HG03565 (cell line): ENCODE measurements around the gene GTF2H4.
"Not testable (repeated sequence)": the region's sequence is repeated elsewhere in the genome, so short reads cannot be mapped to it uniquely, and the experiment has no call there.

Source experiments
- ATAC-seq: cut with Tn5 transposase; IDR thresholded peaks from one replicate; pipeline ENCODE4 v1.9.1; 2021; ENCODE audit warnings: mild to moderate bottlenecking, moderate library complexity; ENCODE audit not compliant: unreplicated experiment

Gene GTF2H4

DNA sequence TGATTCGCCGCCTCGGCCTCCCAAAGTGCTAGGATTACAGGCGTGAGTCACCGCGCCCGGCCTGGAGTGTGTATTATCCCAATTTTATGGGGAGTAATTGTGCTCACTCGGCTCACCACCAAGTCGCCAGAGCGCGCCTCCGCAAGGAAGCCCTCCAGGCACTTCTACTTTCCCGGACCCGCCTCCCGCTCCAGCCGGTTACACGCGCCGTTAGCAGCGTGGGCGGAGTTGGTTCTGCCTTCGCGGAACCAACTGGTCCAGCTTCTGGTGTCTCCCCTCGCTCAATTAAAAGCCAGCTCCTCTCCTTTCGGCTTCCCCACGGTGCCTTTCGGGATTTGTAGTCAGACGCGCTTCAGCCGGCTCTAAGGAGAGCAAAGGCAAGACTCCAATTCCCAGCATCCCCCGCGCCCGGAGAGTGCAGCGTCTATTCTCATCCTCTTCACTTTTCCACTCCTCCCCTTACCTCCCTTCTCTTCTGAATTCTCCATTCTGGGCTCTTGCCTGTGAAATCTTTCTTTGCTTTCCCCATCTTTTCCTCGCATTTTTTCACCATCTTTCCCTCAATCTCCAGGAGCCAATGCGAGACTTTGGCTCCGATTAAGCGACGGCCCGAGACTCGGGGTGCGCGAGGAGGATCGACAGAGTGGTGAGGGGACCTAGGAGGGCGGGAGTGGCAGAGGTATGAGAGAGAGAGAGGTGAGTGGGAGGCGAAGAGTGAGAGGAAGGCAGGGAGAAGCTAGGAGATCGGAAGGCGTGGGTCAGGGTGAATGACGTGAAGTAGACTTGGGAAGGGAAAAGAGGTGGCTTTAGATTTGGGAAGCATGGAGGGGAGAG lies at the start of gene GTF2H4:
Gene GTF2H4, plus strand, starts transcription at position 450 of the 834 bp plus-strand sequence.
- ATAC-seq: peak; percentile 92

DNA sequence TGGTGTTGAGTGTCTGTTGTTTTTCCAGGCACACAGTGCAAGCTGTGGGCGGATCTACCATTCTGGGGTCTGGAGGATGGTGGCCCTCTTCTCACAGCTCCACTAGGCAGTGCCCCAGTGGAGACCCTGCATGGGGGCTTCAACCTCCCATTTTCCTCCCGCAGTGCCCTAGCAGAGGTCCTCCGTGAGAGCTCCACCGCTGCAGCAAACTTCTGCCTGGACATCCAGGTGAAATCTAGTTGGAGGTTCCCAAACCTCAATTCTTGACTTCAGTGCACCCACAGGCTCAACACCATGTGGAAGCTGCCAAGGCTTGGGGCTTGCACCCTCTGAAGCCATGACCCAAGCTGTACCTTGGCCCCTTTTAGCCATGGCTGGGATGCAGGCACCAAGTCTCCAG lies 48.3 kb upstream of the GTF2H4 start:
- ATAC-seq: not testable (repeated sequence)

DNA sequence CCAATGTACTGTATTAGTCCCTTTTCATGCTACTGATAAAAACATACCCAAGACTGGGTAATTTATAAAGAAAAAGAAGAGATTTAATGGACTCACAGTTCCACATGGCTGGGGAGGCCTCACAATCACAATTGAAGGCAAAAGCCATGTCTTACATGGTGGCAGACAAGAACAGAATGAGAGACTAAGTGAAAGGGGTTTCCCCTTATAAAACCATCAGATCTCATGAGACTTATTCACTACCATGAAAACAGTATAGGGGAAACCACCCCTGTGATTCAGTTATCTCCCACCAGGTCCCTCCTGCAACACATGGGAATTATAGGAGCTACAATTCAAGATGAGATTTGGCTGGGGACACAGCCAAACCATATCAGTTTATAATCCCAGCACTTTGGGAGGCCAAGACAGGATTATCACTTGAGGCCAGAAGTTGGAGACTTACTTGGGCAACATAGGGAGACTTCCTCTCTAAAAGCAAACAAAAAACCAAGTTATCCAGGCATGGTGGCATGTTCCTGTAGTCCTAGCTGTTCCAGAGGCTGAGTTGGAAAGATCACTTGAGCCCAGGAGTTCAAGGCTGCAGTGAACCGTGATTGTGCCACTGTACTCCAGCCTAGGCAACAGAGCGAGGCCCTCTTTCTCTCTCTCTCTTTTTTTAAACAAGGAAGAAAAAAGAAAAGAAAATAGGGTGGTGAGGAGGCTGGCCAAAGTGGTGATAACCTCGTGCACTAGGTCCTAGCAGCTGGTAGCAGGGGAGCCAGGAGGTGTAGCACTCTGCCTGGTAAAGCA lies 46.6 kb upstream of the GTF2H4 start:
- ATAC-seq: no peak

DNA sequence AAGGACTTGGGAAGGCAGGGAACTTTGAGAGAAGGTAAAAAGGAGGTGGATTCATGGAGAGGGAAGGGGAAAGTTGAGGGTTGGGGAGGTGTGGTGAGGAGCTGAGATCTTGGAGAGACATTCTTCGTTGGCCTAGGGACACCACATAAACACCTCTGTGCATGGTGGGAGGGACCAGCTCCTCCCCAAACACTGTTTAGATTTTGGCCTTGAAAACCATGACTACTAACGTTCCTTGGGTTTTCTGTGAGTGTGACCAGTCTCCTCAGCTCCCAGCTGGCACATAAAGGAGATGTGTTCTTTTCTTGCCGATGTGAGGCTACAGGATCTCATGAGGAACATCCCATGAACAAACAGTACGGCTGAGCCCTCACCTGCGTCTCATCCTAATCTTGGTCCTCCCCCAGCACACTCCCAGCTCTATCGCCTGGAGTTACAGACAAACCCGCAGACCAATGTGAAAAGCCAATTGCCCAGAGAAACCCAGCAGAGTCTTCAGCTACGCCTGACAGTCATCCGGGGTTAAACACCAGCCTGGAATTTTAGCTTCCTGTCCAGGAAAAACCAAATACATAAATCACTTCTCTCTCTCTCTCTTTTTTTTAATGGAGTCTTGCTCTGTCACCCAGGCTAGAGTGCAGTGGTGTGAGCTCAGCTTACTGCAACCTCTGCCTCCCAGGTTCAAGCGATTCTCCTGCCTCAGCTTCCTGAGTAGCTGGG lies 45.7 kb upstream of the GTF2H4 start:
- no peak for ATAC-seq

DNA sequence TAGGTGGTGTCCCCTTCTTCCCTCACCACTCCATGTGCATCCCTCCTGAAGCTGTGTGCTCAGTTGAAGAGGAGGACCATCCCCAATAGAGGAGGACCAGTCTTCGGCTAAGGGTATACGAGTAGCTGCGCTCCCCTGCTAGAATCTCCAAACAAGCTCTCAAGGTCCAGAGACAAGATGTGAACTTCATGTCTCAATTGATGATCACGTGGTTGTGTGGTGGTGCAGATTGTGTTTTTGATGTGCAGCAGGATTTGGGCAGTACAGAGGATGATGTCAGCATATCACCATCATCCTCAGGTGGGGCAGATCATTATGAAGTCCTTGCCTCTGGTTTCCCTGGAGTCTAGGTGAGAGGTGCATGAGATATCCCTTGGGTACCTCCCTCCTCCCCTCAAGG lies 43.7 kb upstream of the GTF2H4 start:
- no peak for ATAC-seq

DNA sequence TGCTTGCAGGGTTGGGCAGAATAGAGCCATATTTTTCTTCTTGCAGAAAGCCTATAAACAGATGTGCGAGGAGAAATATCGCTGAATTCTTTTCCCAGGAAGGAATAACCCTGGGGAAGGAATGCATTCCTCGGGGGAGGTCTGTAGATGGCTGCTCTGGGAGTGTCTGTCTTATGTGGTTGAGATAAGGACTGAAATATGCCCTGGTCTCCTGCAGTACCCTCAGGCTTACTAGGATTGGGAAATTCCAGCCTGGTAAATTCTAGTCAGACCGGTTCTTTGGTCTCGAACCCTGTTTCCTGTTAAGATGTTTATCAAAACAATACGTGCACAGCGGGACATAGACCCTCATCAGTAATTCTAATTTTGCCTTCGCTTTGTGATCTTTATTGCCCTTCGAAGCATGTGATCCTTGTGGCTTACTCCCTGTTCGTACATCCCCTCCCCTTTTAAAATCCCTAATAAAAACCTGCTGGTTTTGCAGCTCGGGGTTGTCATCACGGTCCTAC lies 38.7 kb upstream of the GTF2H4 start:
- ATAC-seq: not testable (repeated sequence)

DNA sequence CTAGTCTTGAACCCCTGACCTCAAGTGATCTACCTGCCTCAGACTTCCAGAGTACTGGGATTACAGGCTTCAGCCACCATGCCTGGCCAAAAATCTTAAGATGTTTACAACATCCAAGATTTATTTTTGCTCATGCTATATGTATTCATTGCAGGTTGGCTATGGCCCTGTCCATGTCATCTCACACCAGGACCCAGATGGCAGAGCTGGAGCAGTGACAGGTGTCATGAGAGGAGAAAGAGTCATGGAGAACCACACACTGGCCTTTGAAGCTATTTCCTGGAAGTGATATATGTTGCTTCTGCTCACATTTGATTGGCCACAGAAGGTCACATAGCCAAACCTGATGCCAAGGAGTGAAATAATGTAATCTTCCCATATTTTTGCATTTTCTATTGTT lies 37.5 kb upstream of the GTF2H4 start:
- no peak for ATAC-seq

DNA sequence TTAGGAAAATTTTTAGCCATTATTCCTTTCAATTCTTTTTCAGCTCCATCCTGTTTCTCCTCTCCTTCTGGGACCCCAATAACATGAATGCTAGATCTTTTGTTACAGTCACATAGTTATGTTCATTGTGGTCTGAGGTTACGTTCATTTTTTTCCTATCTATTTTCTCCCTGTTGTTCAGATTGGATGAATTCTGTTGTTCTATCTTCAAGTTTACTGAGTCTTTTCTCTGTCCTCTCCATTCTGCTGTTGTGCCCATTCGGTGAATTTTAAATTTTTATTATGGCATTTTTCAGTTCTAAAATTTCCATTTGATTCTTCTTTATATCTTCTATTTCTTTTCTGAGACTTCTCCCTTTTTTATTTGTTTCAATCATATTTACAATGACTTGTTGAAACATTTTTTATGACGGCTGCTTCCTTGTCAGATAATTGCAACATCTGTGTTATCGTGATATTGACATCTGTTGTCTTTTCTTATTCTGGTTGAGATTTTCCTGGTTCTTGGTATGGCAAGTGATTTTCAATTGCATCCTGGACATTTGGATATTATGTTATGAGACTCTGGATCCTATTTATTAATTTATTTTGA lies 36.3 kb upstream of the GTF2H4 start:
- ATAC-seq: no peak

DNA sequence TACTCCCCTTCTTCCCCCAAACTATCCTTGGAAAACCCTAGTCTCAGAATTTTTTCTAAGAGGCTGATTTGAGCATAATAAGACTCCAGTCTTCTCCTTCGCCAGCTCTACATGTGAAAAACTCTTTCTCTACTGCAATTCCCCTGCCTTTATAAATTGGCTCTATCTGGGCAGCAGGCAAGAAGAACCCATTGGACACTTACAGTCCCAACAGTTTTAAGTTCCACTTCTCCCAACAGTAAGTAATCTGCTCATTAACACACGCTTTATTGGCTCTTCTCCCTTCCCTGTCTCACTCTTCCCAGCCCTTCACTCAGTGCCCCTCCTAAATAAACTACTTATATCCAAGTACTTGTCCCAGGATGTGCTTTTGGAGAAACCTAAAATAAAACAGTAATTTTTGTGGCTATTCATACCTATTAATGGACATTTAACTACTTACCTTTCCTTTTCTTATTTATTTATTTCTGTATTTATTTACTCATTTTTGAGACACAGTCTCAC lies 34.8 kb upstream of the GTF2H4 start:
- ATAC-seq: no peak

DNA sequence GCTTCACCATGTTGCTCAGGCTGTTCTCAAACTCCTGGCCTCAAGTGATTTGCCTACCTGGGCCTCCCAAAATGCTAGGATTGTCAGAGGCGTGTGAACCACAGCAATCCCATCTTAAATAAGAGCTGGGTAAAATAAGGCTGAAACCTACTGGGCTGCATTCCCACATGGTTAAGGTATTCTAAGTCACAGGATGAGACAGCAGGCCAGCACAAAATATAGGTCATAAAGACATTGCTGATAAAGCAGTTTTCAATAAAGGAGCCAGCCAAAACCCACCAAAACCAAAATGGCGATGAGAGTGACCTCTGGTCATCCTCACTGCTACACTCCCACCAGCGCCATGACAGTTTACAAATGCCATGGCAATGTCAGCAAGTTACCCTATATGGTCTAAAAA lies 34.2 kb upstream of the GTF2H4 start:
- ATAC-seq: not testable (repeated sequence)

DNA sequence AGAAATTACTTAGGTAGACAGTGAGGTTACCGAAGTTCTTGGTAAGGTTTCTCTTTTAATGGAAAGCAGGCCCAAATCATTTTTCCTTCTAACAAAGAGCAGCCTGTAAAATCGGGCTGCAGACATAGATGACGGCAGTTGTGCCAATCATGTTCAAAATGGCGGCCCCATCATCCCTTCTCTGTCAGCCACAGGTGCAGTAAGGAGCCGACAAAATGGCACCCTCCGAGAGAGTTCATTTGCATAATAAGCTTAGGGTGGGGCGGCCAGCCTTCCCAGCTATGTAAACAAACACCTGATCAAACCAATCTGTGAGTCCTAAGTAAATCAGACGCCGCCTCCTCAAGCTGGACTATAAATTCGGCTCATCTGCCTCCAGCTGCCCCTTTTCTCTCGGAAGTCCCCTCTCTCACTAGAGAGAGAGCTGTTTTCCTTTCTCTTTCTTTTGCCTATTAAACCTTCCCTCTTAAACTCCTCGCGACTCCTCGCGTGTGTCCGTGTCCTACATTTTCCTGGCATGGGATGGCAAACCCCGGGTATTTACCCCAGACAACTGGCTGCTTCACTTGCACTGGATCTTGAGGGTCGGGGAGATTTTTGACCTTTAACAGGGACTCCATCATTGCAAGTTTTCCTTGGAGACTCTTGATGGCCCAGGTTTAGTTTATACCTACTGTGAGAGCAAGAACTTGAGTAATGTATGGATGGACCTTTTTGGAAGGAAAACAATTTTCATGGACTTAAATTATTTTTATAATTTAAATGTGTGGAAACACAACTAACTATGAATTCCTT lies 32.6 kb upstream of the GTF2H4 start:
- ATAC-seq: no peak

DNA sequence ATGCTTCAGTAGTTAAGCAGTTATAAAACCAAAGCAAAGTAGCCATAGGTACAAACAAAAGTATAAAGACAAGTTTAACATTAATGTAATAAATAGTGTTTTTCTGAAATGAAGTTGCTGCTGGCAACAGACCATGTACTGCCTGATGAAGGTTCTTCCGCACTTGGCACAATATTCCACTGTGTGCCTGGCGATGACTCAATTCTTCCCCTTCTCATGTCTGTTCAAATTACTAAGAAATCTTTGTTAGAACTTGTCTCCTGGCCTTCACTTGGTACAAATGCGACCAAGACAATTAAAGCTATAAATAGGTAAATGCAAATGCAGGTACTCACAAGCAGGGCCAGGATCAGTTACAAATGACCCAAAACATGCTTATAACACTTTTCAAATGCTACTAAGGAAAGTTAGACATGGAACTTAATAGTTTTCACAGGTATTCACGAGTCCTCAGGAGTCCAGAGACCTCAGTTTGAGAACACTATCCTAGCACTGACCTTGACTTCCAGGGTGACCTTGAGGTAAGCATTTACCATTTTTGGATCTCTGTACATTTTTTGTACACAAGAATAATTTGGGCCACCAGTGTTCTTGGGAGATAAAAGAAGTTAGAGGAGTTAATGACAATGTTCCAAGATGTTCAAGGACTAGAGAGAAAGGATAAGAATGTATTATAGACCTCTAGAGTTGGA lies 31.8 kb upstream of the GTF2H4 start:
- no peak for ATAC-seq

DNA sequence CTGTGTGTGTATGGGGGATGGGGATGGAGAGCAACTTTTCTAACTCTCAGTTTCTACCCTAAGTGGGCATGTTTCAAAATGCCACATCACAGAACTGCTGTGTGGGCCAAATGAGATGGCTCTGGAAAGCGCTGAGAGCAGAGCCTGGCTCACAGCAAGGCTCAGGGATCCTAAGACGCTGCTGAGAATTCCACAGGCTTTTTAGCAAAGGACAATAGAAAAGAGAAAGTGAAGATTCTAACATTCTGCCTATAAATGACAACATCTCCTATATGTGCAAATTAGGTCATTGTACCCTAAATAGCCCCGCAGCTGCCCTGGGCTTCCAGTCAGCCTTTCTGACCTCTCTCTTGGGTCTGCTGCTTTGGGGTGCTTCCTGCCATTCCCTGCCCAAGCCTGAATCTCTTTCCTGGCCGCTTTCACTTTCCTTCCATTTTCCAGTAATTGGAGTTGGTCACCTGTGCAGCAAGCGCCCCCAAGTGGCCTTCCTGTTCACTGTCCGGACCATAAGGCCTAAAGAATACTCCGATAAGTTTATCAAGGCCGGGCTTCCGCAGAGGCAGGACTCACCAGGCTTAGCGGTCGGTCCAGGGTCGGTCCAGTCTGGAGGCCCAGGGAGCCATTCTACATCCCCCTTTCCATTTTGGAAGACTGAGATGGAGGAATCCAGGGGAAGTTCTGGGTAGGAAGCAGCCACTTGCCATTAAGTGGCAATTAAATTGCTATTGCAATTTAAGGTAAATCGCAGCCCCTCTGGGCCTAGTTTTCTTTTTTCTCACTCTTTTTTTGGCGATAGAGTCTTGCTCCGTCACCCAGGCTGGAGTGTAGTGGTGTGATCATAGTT lies 30.4 kb upstream of the GTF2H4 start:
- ATAC-seq: no peak

DNA sequence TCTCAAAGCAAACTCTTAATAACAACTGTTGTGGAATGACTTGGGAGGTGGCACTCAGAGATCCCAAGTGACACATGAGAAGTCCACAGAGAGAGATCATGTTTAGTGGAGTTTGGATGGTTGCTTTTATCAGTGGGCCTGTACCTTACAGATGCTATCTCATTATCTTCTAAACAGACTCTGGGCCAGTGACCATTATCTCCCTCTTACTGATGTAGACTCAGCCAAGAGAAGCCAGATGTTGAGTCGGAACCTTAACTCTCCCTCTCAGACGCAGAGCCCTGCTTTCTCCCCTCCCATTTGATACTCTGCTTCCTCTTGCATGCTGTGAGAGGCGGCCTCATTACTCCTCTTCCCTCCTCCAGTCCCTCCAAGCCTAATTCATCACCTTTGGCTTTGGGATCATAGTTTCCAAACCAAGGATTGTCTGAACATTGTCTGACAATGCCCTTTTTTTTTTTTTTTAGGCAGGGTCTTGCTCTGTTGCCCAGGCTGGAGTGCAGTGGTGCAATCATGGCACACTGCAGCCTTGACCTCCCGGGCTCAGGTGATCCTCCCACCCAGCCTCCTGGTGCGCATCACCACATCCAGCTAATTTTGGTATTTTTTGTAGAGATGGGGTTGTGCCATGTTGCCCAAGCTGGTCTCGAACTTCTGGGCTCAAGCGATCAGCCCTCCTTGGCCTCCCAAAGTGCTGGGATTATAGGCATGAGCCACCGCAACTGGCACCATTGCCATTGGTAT lies 28.2 kb upstream of the GTF2H4 start:
- no peak for ATAC-seq

DNA sequence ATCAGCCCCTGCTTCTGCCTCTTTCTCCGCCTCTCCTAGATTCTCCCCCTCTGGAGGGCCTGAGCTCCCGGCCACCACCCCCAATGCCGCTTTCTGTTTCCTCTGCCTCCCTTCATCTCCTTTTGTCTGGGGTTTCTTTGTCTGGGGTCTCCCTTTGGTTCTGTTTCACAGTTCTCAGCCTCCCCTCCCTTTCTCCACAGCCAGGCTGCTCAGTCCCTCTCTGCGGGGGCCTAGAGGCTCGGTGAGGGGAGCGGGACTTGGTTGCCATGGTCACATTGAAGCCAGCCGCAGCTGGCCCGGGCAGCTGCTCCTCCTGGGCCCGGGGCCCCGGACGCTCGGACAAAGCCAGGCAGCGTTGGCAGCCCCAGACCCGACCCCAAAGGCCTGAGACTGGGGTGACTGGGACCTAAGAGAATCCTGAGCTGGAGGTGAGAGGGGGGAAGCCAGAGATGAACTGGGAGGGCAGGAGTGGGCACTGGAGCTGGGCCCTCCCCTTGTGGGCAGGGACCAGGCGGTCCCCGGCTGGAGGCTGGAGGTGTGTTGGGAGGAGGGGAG lies 27.2 kb upstream of the GTF2H4 start:
- ATAC-seq: no peak

DNA sequence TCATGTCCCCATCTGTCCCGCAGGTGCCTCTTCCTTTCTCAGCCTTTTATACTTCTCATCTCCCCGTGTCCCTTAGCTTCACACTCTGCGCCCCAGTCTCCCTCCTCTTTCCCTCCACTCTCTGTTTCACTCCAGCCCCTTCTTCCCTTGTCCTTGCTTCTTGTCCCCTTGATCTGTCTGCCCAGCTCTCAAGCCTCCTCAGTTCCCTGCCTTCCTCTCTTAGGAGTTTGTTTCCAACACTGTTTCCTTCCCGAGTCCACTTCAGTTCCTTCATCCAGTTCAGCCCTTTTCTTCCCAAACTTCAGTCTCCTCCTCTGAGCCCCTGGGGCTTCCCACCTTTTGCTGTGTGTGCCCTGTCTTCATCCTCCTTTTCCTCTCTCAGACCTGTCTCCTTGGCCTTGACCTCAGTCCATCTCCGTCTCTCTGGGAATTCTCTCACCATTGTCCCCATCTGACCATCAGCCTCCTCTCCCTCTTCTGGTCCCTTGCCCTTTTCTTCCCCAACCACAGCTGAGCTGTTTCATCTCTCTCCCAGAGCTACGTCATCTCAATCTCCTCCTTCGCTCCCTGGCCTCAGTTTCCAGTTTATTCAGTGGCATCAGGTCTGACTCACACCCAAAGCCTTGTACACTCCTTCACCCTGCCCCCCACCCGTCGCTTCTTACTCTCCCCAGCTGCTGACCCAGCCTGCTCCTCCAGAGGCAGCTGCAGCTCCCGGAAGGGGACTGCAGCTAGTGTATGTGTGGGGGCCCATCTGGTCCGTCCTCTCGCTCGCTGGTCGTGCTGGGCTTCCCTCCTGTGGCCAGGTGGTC lies 26.4 kb upstream of the GTF2H4 start:
- ATAC-seq: no peak
